HEK293T (cell line): ENCODE results near the gene KCNK3.
A peak's percentile ranks its signal among the peaks of the same experiment; 100 is the strongest.

ENCODE experiments used
- CTCF ChIA-PET: fragments of 350-600 bp; formaldehyde crosslinking; extraction: SDS; loops from one replicate; lab custom pipeline; 2021; ENCODE audit warnings: antibody characterized with exemption, inconsistent platforms; lab: Yijun Ruan, JAX
- POLR2A ChIA-PET: fragments of 350-600 bp; formaldehyde crosslinking; extraction: SDS; loops from one replicate; lab custom pipeline; 2020; ENCODE audit warnings: antibody characterized with exemption, inconsistent platforms; lab: Yijun Ruan, JAX
- DNase-seq: peaks from one replicate; pipeline ENCODE4 v3.0.0; 2012; ENCODE audit warnings: mixed read lengths; ENCODE audit errors: extremely low spot score
- ARNT ChIP-seq: fragments of 450-650 bp; IDR thresholded peaks from 2 replicates; pipeline ENCODE4 v1.6.1; 2017; ENCODE audit warnings: mild to moderate bottlenecking
- BHLHE40 ChIP-seq: fragments of 450-650 bp; IDR thresholded peaks from 2 replicates; pipeline ENCODE4 v1.6.1; 2016; ENCODE audit warnings: mild to moderate bottlenecking, moderate library complexity, borderline replicate concordance
- CTBP1 ChIP-seq: fragments of 450-650 bp; IDR thresholded peaks from 2 replicates; pipeline ENCODE4 v1.6.1; 2016; ENCODE audit warnings: borderline replicate concordance
- ELF4 ChIP-seq: fragments of 450-650 bp; IDR thresholded peaks from 2 replicates; pipeline ENCODE4 v1.6.1; 2017; ENCODE audit warnings: antibody characterized with exemption
- FOXA1 ChIP-seq: fragments of 450-650 bp; IDR thresholded peaks from 2 replicates; pipeline ENCODE4 v1.6.1; 2016; ENCODE audit warnings: mild to moderate bottlenecking
- FOXK2 ChIP-seq: fragments of 450-650 bp; IDR thresholded peaks from 2 replicates; pipeline ENCODE4 v1.6.1; 2016; ENCODE audit warnings: mild to moderate bottlenecking
- FOXM1 ChIP-seq: fragments of 450-650 bp; IDR thresholded peaks from 2 replicates; pipeline ENCODE4 v1.6.1; 2017; ENCODE audit warnings: mild to moderate bottlenecking, borderline replicate concordance
- HDGF ChIP-seq: fragments of 450-650 bp; IDR thresholded peaks from 2 replicates; pipeline ENCODE4 v1.6.1; 2017; ENCODE audit warnings: antibody characterized with exemption, borderline replicate concordance
- L3MBTL2 ChIP-seq: fragments of 450-650 bp; conservative IDR thresholded peaks from 2 replicates; pipeline ENCODE4 v1.6.1; 2016; ENCODE audit warnings: mild to moderate bottlenecking
- LEF1 ChIP-seq: fragments of 450-650 bp; IDR thresholded peaks from 2 replicates; pipeline ENCODE4 v1.6.1; 2017; ENCODE audit warnings: mild to moderate bottlenecking, borderline replicate concordance
- NFRKB ChIP-seq: fragments of 450-650 bp; IDR thresholded peaks from 2 replicates; pipeline ENCODE4 v1.6.1; 2016; ENCODE audit warnings: mild to moderate bottlenecking, moderate library complexity
- SP1 ChIP-seq: fragments of 450-650 bp; IDR thresholded peaks from 2 replicates; pipeline ENCODE4 v1.6.1; 2017
- SUZ12 ChIP-seq: fragments of 450-650 bp; IDR thresholded peaks from 2 replicates; pipeline ENCODE4 v1.6.1; 2016; ENCODE audit warnings: mild to moderate bottlenecking
- TARDBP ChIP-seq: fragments of 450-650 bp; IDR thresholded peaks from 2 replicates; pipeline ENCODE4 v1.6.1; 2016
- ZNF384 ChIP-seq: fragments of 450-650 bp; IDR thresholded peaks from 2 replicates; pipeline ENCODE4 v1.6.1; 2016
- TF ChIP-seq, protein P1 (sequence below): fragments of 450-650 bp; IDR thresholded peaks from 2 replicates; pipeline ENCODE4 v1.6.1; 2016

The KCNK3 gene

DNA sequence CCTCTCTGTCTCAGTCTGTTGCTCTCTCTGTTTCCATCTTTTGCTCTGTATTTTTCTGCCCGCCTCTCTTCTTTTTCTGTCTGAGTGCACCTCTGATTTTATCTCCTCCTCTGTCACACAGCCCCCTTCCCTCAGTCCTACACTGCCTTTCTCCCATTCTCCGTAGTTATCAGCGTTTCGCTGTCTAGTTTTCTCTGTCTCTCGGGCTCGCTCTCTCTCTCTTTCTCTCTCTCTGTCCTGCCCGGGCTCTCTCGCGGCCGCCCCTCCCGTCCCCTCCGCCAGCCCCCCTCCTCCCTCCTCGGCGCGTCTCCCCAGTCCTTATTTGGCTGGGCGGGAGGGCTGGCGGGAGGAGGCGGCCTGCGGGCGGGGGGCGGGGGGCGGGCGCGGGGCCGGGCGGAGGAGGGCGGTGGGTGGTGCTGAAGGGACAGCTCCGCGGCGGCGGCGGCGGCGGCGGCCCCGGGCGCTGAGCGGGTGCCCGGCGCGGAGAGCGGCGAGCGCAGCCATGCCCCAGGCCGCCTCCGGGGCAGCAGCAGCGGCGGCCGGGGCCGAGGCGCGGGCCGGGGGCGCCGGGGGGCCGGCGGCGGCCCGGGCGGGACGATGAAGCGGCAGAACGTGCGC lies at the start of gene KCNK3:
KCNK3 (plus strand) TSS at position 444 of the 618 bp plus-strand sequence; CDS start at position 598, 154 bp downstream.
- POLR2A ChIA-PET = no interaction called here
- CTCF ChIA-PET = no interaction called here
- peak; percentile 81 for DNase-seq
- TF ChIP-seq FOXK2 (no peak), LEF1 (no peak), TARDBP (no peak), CTBP1 (no peak), ELF4 (no peak), ZNF384 (no peak), FOXM1 (no peak), ARNT (no peak), HDGF (no peak), SP1 (no peak), L3MBTL2 (no peak), FOXA1 (no peak), BHLHE40 (no peak), NFRKB (no peak), SUZ12 (no peak)
- TF ChIP-seq, protein P1, sequence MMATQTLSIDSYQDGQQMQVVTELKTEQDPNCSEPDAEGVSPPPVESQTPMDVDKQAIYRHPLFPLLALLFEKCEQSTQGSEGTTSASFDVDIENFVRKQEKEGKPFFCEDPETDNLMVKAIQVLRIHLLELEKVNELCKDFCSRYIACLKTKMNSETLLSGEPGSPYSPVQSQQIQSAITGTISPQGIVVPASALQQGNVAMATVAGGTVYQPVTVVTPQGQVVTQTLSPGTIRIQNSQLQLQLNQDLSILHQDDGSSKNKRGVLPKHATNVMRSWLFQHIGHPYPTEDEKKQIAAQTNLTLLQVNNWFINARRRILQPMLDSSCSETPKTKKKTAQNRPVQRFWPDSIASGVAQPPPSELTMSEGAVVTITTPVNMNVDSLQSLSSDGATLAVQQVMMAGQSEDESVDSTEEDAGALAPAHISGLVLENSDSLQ = no peak

DNA sequence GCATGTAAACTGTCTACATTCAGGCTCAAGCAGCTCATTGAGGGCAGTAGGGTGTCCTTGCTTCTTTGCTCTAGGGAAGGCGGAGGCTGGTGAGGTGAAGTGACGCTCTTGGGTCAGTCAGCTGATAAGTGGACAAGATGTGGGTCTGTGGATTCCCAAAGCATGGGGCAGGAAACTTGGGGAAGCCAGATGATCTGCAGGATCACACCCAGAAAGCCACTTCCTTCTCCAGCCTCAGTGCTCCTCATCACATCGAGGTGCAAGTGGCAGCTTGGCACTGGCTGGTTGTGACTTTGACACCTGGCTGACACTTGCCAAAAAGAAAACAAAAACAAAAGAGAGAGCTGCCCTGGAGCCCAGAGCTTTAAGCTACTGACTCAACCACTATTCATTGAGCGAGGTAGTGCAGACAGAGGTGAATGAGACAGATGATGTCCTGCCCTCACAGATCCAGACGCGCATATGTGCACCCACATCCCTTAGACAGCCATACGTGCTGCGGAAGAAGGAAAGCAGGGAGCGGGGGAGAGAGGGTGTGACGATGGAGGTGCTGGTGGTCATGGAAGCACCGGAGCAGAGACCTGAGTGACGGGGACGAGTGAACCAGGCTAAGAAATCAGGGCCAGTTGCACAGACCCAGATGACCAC lies 48.2 kb upstream of the KCNK3 start:
- no peak for DNase-seq
- TF ChIP-seq ARNT (no peak), LEF1 (no peak), TARDBP (no peak), SUZ12 (no peak), FOXA1 (no peak), BHLHE40 (no peak), FOXK2 (no peak), L3MBTL2 (no peak), HDGF (no peak), SP1 (no peak), FOXM1 (no peak), NFRKB (no peak), CTBP1 (no peak), ELF4 (no peak), ZNF384 (no peak)
- TF ChIP-seq, protein P1 = no peak
- ChIA-PET CTCF (no interaction called here), POLR2A (no interaction called here)

DNA sequence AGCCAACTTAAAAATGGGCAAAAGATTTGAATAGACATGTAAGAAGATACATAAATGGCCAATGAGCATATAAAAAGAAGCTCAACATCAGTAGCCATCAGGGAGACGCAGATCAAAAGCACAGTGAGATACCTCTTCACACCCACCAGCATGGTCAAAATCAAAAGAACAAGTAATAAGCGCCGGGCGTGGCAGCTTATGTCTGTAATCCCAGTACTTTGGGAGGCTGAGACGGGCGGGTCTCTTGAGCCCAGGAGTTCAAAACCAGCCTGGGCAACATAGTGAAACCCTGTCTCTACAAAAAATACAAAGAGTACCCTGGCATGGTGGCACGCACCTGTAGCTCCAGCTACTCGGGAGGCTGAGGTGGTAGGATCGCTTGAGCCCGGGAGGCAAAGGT lies 46.8 kb upstream of the KCNK3 start:
- ChIA-PET CTCF (no interaction called here), POLR2A (no interaction called here)
- no peak for DNase-seq
- TF ChIP-seq FOXM1 (no peak), L3MBTL2 (no peak), BHLHE40 (no peak), TARDBP (no peak), CTBP1 (no peak), LEF1 (no peak), SP1 (no peak), FOXA1 (no peak), HDGF (no peak), FOXK2 (no peak), SUZ12 (no peak), ARNT (no peak), ZNF384 (no peak), NFRKB (no peak), ELF4 (no peak)
- TF ChIP-seq, protein P1 = no peak

DNA sequence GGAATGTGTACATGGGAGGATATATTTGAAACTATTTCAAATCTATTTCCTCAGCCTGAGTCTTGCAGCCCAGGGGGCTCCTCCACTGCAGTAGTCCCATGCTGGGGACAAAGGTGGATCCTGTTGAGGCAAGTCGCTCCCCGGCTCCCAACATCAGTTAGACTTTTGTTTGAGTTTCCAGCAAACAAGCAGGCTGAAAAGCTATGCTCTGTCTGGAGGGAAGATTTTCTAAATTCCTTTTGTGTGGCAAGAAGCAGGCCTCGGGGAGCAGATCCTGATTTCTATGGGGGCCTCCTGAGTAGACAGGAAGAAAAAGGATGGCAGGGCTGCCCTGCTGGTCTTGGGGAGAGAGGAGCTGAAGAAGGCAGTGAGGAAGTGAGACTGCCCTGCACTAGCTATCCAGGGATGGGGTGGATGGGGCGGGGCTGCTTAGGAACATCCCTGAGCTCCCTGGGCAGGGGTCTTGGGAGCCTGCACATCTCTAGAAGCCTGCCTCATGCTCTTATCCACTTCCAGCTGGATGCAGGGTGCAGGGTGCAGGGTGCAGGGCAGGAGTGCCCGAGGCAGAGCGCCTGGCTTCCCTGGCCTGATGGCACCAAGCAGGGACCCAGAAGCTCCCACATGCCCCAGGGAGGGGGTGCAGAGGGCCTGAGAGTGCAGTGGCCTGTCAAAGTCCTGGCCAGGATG lies 45.4 kb upstream of the KCNK3 start:
- no peak for DNase-seq
- CTCF ChIA-PET = no interaction called here

More for the DNA sequence above, 45.4 kb upstream of the KCNK3 start:
- POLR2A ChIA-PET = no interaction called here
- TF ChIP-seq LEF1 (no peak), SP1 (no peak), FOXA1 (no peak), FOXK2 (no peak), TARDBP (no peak), CTBP1 (no peak), SUZ12 (no peak), ARNT (no peak), ELF4 (no peak), HDGF (no peak), FOXM1 (no peak), L3MBTL2 (no peak), ZNF384 (no peak), BHLHE40 (no peak)
- TF ChIP-seq, protein P1 = no peak
